Measurements from ENCODE around the gene ZNF568. TPM values are rescaled to one million over a fixed set of nuclear protein-coding genes. Genes with fewer than 3 reads are reported as not detected.

The ZNF568 gene
- total RNA-seq, 2 donors from 2014 or later: 3.7 to 5.7 TPM

- peaks cover 80% of the 10 kb centered on the region for H3K9me3 ChIP-seq (ENCODE audit: control insufficient read depth, low read length)
- Mint-ChIP-seq H3K36me3 (ENCODE audit: low read depth) (peaks cover 24% of the 10 kb centered on the region), H3K27me3 (ENCODE audit: insufficient read depth) (no peaks in the 10 kb centered on the region), H3K4me1 (no peaks in the 10 kb centered on the region), H3K4me3 (no peak overlapping the region), H3K9me3 (peaks cover 86% of the 10 kb centered on the region), H3K27ac (no peak overlapping the region)
- H3K4me3 ChIP-seq (ENCODE audit: low read length): no peak overlapping the region
- TF ChIP-seq CTCF (conservative IDR thresholded peaks at IDR 0.05): no peak
- no peaks in the 10 kb centered on the region for H3K4me1 ChIP-seq (ENCODE audit: control insufficient read depth, insufficient read depth, low read length)
- no peaks in the 10 kb centered on the region for H3K36me3 ChIP-seq (ENCODE audit: control insufficient read depth, insufficient read depth, low read length)
- no peaks in the 10 kb centered on the region for H3K27me3 ChIP-seq (ENCODE audit: control insufficient read depth, insufficient read depth, low read length, poor library complexity, severe bottlenecking)
- H3K27ac ChIP-seq (ENCODE audit: low read depth, low read length): no peak overlapping the region
- 76 to 100% methylated on average over 1 of the region's 2 CpGs for WGBS, 2 experiments (ENCODE audit: insufficient coverage in 1 of 2, insufficient read length in 1 of 2)
- H3K9ac ChIP-seq (ENCODE audit: extremely low read depth, low read length, poor library complexity, severe bottlenecking): no peak overlapping the region
- DNase-seq: no peak
Observed at GRCh38 chr19:36999313-36999712, 83.2 kb downstream of the ZNF568 start.

GRCh38 chr19:37007587-37008220 lies 91.6 kb downstream of the ZNF568 start:
- Mint-ChIP-seq H3K27ac (no peak overlapping the region), H3K4me1 (no peaks in the 10 kb centered on the region), H3K4me3 (no peak overlapping the region), H3K27me3 (ENCODE audit: insufficient read depth) (no peaks in the 10 kb centered on the region), H3K9me3 (peaks cover 89% of the 10 kb centered on the region), H3K36me3 (ENCODE audit: low read depth) (peaks cover 4% of the 10 kb centered on the region)
- no peaks in the 10 kb centered on the region for H3K27me3 ChIP-seq (ENCODE audit: control insufficient read depth, insufficient read depth, low read length, poor library complexity, severe bottlenecking)
- no peaks in the 10 kb centered on the region for H3K4me1 ChIP-seq (ENCODE audit: control insufficient read depth, insufficient read depth, low read length)
- TF ChIP-seq CTCF (conservative IDR thresholded peaks at IDR 0.05): no peak
- no peak overlapping the region for H3K4me3 ChIP-seq (ENCODE audit: low read length)
- DNase-seq: no peak
- H3K36me3 ChIP-seq (ENCODE audit: control insufficient read depth, insufficient read depth, low read length): no peaks in the 10 kb centered on the region
- WGBS, 2 experiments (ENCODE audit: insufficient coverage in 1 of 2, insufficient read length in 1 of 2): 93% methylated on average over 18 to 46 of the region's 48 CpGs
- H3K9ac ChIP-seq (ENCODE audit: extremely low read depth, low read length, poor library complexity, severe bottlenecking): no peak overlapping the region
- H3K27ac ChIP-seq (ENCODE audit: low read depth, low read length): no peak overlapping the region
- peaks cover 28% of the 10 kb centered on the region for H3K9me3 ChIP-seq (ENCODE audit: control insufficient read depth, low read length)

- H3K27ac Mint-ChIP-seq: no peak overlapping the region
- 89 to 92% methylated on average over 25 to 28 of the region's 28 CpGs for WGBS, 2 experiments (ENCODE audit: insufficient coverage in 1 of 2, insufficient read length in 1 of 2)
- TF ChIP-seq CTCF (conservative IDR thresholded peaks at IDR 0.05): no peak
- Histone ChIP-seq H3K36me3 (ENCODE audit: control insufficient read depth, insufficient read depth, low read length) (no peaks in the 10 kb centered on the region), H3K27ac (ENCODE audit: low read depth, low read length) (no peak overlapping the region), H3K4me1 (ENCODE audit: control insufficient read depth, insufficient read depth, low read length) (no peaks in the 10 kb centered on the region), H3K9me3 (ENCODE audit: control insufficient read depth, low read length) (peaks cover 10% of the 10 kb centered on the region), H3K27me3 (ENCODE audit: control insufficient read depth, insufficient read depth, low read length, poor library complexity, severe bottlenecking) (no peaks in the 10 kb centered on the region), H3K4me3 (ENCODE audit: low read length) (no peak overlapping the region), H3K9ac (ENCODE audit: extremely low read depth, low read length, poor library complexity, severe bottlenecking) (no peak overlapping the region)
- H3K4me3 Mint-ChIP-seq: no peak overlapping the region
- no peaks in the 10 kb centered on the region for H3K27me3 Mint-ChIP-seq (ENCODE audit: insufficient read depth)
- peaks cover 98% of the 10 kb centered on the region for H3K9me3 Mint-ChIP-seq
- DNase-seq: no peak
- no peaks in the 10 kb centered on the region for H3K4me1 Mint-ChIP-seq
- H3K36me3 Mint-ChIP-seq (ENCODE audit: low read depth): peaks cover 4% of the 10 kb centered on the region
Observed at GRCh38 chr19:37009871-37010270, 93.7 kb downstream of the ZNF568 start.

All from endodermal cell (in vitro differentiated cells).